ENCODE results near the gene TMEM150A.
A peak's percentile ranks its signal among the peaks of the same experiment; 100 is the strongest.
"Not testable (repeated sequence)": the region's sequence is repeated elsewhere in the genome, so short reads cannot be mapped to it uniquely, and the experiment has no call there.

Gene TMEM150A, protein sequence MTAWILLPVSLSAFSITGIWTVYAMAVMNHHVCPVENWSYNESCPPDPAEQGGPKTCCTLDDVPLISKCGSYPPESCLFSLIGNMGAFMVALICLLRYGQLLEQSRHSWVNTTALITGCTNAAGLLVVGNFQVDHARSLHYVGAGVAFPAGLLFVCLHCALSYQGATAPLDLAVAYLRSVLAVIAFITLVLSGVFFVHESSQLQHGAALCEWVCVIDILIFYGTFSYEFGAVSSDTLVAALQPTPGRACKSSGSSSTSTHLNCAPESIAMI

GRCh38 chr2:85602476-85603234 lies at the start of gene TMEM150A:
TSS of gene TMEM150A (minus strand) at chr2:85602698. CDS start at chr2:85601948, 750 bp downstream.
- DNase-seq: peak; percentile 60 to 62

- DNase-seq: no peak
Observed at GRCh38 chr2:85652056-85652455, 49.6 kb upstream of the TMEM150A start.

- no peak for DNase-seq
Observed at GRCh38 chr2:85651097-85651496, 48.6 kb upstream of the TMEM150A start.

DNA sequence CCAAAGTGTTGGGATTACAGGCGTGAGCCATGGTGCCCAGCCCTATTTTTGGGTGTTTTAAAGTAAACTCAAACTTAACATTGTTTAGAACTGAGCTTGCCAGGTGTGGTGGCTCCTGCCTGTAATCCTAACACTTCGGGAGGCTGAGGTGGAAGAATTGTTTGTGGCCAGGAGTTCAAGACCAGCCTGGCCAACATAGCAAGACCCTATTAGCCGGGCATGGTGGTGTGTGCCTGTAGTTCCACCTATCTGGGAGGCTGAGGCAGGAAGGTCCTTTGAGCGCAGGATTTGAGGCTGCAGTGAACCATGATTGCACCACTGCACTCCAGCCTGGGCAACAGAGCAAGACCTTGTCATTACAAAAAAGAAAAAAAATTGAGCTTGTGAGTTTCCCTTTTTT lies 48.0 kb upstream of the TMEM150A start:
- DNase-seq: no peak

GRCh38 chr2:85649201-85650190 lies 47.0 kb upstream of the TMEM150A start:
- DNase-seq: no peak

GRCh38 chr2:85648619-85649018 lies 46.1 kb upstream of the TMEM150A start:
- no peak for DNase-seq

DNA sequence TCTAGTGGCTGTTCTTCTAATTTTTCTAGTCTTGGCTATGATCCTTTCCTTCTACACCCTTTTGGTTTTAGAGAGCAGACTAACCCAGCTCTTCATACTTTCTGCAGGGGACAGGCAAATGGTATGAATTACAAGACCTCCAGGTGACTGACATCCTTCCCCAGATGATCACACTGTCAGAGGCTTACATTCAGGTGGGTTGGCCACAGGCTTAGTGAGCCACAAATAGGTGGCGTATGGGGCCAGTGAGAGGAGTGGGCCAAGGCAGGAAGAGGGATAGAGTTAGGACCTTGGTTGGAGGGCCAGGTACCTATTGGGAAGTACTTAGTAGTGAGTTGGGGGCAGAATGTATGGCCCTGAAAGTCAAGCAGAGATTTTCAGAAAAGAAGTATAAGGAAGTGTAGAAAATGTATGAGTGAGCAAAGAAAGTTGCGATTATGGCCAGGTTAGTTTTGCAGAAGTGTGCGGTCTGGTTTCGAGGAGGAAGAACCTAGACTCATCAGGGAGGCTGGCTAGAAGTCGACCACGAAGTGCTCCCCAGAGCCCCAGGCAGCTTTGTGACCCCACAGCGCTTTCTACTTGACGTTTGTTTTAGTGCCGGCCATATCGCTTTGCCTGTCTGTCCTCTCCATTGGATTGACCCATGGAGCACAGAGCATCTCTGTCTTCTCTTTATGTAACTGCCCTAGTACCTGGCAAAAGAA lies 45.5 kb upstream of the TMEM150A start:
- DNase-seq: no peak

- DNase-seq: no peak
Observed at GRCh38 chr2:85646166-85646565, 43.7 kb upstream of the TMEM150A start.

DNA sequence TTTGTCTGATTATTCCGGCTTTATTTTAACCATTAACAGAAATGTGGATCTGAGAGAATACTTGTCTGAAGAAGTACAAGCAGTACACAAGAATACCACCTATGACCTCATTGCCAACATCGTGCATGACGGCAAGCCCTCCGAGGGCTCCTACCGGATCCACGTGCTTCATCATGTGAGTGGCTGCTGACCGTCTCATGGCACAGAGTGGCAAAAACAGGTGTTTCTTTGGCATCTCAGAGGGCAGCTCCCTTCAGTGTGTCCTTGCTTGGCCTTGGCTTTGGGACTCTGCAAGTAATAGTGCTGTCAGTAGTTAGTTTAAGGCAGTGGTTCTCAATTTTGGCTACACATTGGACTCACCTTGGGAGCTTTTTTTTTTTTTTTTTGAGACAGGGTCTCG lies 42.4 kb upstream of the TMEM150A start:
- no peak for DNase-seq

GRCh38 chr2:85642725-85643124 lies 40.2 kb upstream of the TMEM150A start:
- DNase-seq: no peak

GRCh38 chr2:85635636-85636035 lies 33.1 kb upstream of the TMEM150A start:
- DNase-seq: no peak

DNA sequence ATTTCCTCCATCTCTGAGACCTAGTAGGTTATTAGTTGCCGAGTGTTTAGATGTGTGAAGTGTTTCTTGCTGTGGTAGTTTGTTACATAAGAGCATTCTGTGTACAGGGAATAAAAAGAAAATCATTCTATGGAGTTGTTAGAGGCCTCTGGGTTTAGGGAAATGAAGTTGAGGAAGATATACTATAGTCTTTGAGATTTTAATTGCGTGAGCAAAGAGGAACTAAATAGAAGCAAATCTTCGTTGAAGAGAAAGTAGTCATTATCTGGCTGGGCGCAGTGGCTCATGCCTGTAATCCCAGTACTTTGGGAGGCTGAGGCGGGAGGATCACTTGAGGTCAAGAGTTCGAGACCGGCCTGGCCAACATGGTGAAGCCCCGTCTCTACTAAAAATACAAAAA lies 32.5 kb upstream of the TMEM150A start:
- no peak for DNase-seq

DNA sequence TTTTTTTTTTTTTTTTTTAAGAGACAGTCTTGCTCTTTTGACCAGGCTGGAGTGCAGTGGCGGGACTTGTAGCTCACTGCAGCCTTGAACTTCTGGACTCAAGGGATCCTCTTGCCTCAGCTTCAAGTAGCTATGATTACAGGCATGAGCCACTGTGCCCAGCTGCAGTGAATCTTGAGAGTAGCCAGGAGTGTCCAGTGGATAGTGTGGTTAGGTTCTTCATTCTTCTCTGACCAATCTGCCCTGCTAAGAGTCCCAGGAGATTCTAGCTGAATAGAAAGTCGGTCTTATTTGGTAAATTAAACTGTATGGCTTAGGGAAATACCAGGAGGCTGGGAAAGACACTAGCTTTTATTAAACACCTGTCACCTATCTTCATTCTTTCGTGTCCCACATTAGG lies 28.8 kb upstream of the TMEM150A start:
- no peak for DNase-seq

GRCh38 chr2:85628658-85629057 lies 26.2 kb upstream of the TMEM150A start:
- no peak for DNase-seq

DNA sequence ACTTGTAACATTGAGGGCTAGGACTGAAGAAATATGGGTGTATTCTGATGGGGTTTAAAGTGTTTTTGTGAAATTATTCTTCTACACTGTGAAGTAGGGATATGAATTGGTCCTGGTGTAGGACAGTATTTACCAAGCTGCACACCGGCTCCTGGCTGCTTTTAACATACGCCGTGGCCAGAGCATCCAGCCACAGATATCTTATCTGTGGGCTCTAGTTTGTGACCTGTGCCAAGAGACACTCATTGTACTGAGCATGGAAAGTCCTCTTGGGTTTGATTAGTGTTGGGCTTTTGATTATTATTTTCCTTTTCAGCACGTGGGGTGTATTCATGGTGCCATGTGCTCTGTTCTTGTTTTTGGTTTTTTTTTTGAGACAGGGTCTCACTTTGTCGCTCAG lies 21.5 kb upstream of the TMEM150A start:
- no peak for DNase-seq

DNA sequence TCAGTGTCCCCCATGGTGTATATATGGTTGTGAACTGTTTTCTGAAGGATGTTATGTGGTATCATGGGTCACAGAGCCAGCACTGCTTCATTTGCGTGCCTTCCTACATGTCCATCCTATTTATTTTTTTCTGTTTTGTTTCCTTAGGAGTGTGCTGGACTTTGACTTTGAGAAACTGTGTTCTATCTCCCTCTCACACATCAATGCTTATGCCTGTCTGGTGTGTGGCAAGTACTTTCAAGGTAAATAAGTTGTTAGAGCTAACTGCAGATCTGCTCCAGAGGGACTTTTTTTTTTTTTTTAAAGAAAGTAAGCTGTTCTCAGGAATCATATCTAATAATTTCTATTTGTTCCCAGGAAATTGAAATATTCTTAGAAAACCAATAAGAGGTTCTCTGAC lies 18.8 kb upstream of the TMEM150A start:
- DNase-seq: no peak

DNA sequence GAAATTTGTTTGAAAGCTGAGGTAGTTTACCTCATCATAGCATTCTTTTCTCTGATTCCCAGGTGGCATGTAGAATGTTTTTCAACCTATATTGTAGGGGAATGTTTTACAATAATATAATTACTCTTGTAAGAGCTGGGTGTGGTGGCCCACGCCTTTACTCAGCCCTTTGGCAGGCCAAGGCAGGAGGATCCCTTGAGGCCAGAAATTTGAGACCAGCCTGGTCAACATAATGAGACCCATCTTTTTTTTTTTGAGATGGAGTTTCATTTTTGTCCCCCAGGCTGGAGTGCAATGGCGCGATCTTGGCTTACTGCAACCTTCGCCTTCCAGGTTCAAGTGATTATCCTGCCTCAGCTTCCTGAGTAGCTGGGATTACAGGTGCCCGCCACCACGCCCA lies 17.1 kb upstream of the TMEM150A start:
- no peak for DNase-seq

DNA sequence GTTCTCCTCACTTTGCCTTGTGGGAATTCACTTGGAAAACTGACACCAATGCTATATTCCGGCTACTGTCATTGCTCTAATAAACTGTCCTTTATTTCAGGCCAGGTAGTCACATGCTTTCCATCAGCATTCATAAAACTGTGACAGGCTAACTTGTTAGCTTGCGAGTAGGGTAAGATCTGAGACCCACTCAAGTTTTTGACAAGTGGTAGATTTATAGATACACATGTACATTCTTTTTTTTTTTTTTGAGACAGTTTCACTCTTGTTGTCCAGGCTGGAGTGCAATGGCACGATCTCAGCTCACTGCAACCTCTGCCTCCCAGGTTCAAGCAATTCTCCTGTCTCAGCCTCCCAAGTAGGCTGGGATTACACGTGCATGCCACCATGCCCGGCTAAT lies 15.2 kb upstream of the TMEM150A start:
- DNase-seq: not testable (repeated sequence)

GRCh38 chr2:85615413-85615728 lies 12.9 kb upstream of the TMEM150A start:
- DNase-seq: no peak

- DNase-seq: not testable (repeated sequence)
Observed at GRCh38 chr2:85614757-85615156, 12.3 kb upstream of the TMEM150A start.

- no peak for DNase-seq
Observed at GRCh38 chr2:85613717-85614515, 11.4 kb upstream of the TMEM150A start.
